Fibroblast of lung (primary cell): ENCODE data around the gene PCGF3.

ENCODE experiments used
- CTCF ChIP-seq, 2 donors: IDR thresholded peaks in 1 of 2; conservative IDR thresholded peaks in 1 of 2; 1 replicate in 1 of 2; 2 replicates in 1 of 2; pipeline ENCODE4 v1.5.1; 2011 to 2012; ENCODE audit warnings: low read length in 2 of 2, control low read depth in 1 of 2, inconsistent platforms in 1 of 2, low read depth in 1 of 2, mild to moderate bottlenecking in 1 of 2
- EZH2 ChIP-seq: IDR thresholded peaks from 2 replicates; pipeline ENCODE4 v1.5.1; 2012; ENCODE audit warnings: low read length, control low read depth, mild to moderate bottlenecking; ENCODE audit errors: missing control alignments

GRCh38 chr4:734075-734474 is 28.4 kb downstream of the PCGF3 start:
- TF ChIP-seq EZH2 (no peak), CTCF (conservative IDR thresholded peaks at IDR 0.05 in 1 of 2, IDR thresholded peaks at IDR 0.05 in 1 of 2; ENCODE audit: low read depth in 1 of 2, low read length in 2 of 2) (no peak)
